ENCODE data around the gene SCNN1A. TPM values are rescaled to one million over a fixed set of nuclear protein-coding genes. Genes with fewer than 3 reads are reported as not detected.

The SCNN1A gene
- total and polyA plus RNA-seq, 12 donors: 0.11 to 38.0 (median 12.3) TPM

DNA sequence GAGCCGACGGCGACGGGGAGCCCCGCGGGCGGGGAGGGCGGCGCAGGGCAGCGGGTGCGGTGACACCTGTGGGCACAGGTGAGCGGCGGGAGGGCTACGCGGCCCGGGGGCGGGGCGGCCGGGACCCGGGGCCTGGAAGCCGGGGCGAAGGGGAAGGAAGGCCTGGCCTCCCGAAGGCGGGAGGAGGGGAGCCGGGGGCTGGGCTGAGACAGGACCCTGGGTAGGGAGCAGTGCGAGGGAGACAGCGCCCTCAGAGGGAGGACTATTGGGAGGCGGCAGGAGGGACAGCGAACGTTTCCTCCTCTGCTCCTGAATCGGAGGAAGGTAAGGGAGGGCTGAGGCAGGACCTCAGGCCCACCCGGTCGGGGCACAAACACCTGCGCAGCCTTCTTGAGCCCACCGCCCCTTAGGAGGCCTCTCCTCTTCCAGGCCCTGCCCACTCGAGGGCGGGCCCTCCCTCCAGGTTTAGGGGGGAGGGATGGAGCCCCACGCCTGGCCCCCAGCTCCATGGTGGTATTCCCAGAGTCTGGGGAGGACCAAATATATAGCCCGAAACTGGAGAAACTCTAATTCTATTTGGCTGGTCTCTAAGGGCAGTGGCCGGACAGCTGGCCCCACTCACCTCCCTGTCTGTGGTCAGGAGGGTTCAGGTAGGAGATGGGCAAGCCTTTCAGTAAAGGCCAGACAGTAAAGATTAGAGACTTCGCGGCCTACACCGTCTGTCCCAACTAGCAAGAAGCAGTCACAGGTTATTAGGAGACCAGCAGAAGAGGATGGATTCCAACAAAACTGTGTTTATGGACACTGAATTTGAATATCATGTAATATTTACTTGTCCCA is 64.4 kb downstream of the SCNN1A start:
- H3K27ac ChIP-seq: no peak overlapping the region
- peaks cover 9% of the 10 kb centered on the region in 2 donors for H3K4me1 ChIP-seq (replicated peaks in 1 of 2)
- no peaks in the 10 kb centered on the region for H3K9me3 ChIP-seq (replicated peaks in 1 of 3)
- 26 to 53% (median 40%) methylated on average over 13 to 43 of the region's 43 CpGs for WGBS, 4 donors
- peaks cover 6% of the 10 kb centered on the region for H3K27me3 ChIP-seq
- H3K36me3 ChIP-seq (replicated peaks in 1 of 2): no peaks in the 10 kb centered on the region
- no peak for TF ChIP-seq POLR2A (IDR thresholded peaks at IDR 0.05)
- TF ChIP-seq, protein P1, sequence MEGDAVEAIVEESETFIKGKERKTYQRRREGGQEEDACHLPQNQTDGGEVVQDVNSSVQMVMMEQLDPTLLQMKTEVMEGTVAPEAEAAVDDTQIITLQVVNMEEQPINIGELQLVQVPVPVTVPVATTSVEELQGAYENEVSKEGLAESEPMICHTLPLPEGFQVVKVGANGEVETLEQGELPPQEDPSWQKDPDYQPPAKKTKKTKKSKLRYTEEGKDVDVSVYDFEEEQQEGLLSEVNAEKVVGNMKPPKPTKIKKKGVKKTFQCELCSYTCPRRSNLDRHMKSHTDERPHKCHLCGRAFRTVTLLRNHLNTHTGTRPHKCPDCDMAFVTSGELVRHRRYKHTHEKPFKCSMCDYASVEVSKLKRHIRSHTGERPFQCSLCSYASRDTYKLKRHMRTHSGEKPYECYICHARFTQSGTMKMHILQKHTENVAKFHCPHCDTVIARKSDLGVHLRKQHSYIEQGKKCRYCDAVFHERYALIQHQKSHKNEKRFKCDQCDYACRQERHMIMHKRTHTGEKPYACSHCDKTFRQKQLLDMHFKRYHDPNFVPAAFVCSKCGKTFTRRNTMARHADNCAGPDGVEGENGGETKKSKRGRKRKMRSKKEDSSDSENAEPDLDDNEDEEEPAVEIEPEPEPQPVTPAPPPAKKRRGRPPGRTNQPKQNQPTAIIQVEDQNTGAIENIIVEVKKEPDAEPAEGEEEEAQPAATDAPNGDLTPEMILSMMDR (IDR thresholded peaks at IDR 0.05): no peak
- DNase-seq: no peak
- peak overlapping the region in 1 of 4 donors; percentile 56 for H3K4me3 ChIP-seq
- intact Hi-C loops (cut with DNase I): no loop called here

GRCh38 chr12:6307529-6307928 is 67.8 kb downstream of the SCNN1A start:
- intact Hi-C loops (cut with DNase I): no loop called here
- no peak overlapping the region for H3K4me3 ChIP-seq
- no peaks in the 10 kb centered on the region for H3K9me3 ChIP-seq (replicated peaks in 1 of 3)
- no peaks in the 10 kb centered on the region for H3K36me3 ChIP-seq (replicated peaks in 1 of 2)
- H3K4me1 ChIP-seq (replicated peaks in 1 of 2): peaks cover 9% of the 10 kb centered on the region in 2 donors
- TF ChIP-seq, protein P1 (IDR thresholded peaks at IDR 0.05): no peak
- TF ChIP-seq POLR2A (IDR thresholded peaks at IDR 0.05): no peak
- H3K27ac ChIP-seq: peak overlapping the region in 2 of 5 donors; percentile 25 to 38
- 57 to 93% (median 75%) methylated on average over 4 to 5 of the region's 5 CpGs for WGBS, 4 donors
- H3K27me3 ChIP-seq: peaks cover 6% of the 10 kb centered on the region
- DNase-seq: peak in 1 of 7 donors; percentile 47

GRCh38 chr12:6306599-6307220 is 68.7 kb downstream of the SCNN1A start:
- intact Hi-C loops (cut with DNase I): no loop called here
- peak overlapping the region in 1 of 5 donors; percentile 38 for H3K27ac ChIP-seq
- H3K27me3 ChIP-seq: peaks cover 6% of the 10 kb centered on the region
- TF ChIP-seq, protein P1 (IDR thresholded peaks at IDR 0.05): no peak
- TF ChIP-seq POLR2A (IDR thresholded peaks at IDR 0.05): no peak
- H3K36me3 ChIP-seq (replicated peaks in 1 of 2): no peaks in the 10 kb centered on the region
- no peak for DNase-seq
- no peak overlapping the region for H3K4me3 ChIP-seq
- peaks cover 9% of the 10 kb centered on the region in 2 donors for H3K4me1 ChIP-seq (replicated peaks in 1 of 2)
- WGBS, 4 donors: 91 to 94% (median 93%) methylated on average over 11 of the region's 11 CpGs
- H3K9me3 ChIP-seq (replicated peaks in 1 of 3): no peaks in the 10 kb centered on the region

GRCh38 chr12:6306151-6306550 is 69.2 kb downstream of the SCNN1A start:
- Histone ChIP-seq H3K27me3 (peaks cover 5% of the 10 kb centered on the region), H3K9me3 (replicated peaks in 1 of 3) (no peaks in the 10 kb centered on the region), H3K27ac (no peak overlapping the region), H3K4me3 (no peak overlapping the region), H3K36me3 (replicated peaks in 1 of 2) (no peaks in the 10 kb centered on the region), H3K4me1 (replicated peaks in 1 of 2) (peaks cover 9% of the 10 kb centered on the region in 2 donors)
- intact Hi-C loops (cut with DNase I): no loop called here
- 72 to 90% (median 85%) methylated on average over 6 of the region's 6 CpGs for WGBS, 4 donors
- no peak for TF ChIP-seq POLR2A (IDR thresholded peaks at IDR 0.05)
- TF ChIP-seq, protein P1 (IDR thresholded peaks at IDR 0.05): no peak
- no peak for DNase-seq

All from adrenal gland (tissue), 12 donors.